ENCODE measurements around the gene TCF12.
A peak's percentile ranks its signal among the peaks of the same experiment; 100 is the strongest.

The TCF12 gene

DNA sequence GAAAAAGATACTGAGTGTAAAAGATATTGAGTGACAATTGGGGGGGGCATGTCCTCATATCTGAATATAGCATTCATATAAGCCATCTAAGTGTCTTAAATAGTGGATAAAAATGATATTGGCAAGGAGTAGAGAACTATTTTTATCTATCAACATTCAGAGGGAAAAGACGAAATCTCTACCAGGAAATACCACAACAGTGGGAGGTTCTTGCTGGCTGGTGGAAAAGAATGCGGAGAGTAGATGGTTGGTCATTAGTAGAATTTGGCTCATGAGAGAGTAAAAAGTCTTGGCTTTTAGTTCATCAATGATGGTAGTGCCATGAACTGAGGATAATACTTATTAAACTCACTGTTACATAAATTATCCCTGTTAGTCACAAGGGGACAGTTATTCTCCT lies 4.8 kb upstream of the TCF12 start:
- no peak for TF ChIP-seq CEBPB (IDR thresholded peaks at IDR 0.05)
- no peak for TF ChIP-seq YY1 (IDR thresholded peaks at IDR 0.05; ENCODE audit: low read depth)
- TF ChIP-seq, protein P1, sequence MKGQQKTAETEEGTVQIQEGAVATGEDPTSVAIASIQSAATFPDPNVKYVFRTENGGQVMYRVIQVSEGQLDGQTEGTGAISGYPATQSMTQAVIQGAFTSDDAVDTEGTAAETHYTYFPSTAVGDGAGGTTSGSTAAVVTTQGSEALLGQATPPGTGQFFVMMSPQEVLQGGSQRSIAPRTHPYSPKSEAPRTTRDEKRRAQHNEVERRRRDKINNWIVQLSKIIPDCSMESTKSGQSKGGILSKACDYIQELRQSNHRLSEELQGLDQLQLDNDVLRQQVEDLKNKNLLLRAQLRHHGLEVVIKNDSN (IDR thresholded peaks at IDR 0.05), result no peak
- TF ChIP-seq TAF1 (IDR thresholded peaks at IDR 0.05; ENCODE audit: low read depth), result no peak
- TF ChIP-seq ZBTB7A (IDR thresholded peaks at IDR 0.05; ENCODE audit: low read depth), result no peak
- TF ChIP-seq TEAD4 (IDR thresholded peaks at IDR 0.05), result no peak
- TF ChIP-seq, protein P2, sequence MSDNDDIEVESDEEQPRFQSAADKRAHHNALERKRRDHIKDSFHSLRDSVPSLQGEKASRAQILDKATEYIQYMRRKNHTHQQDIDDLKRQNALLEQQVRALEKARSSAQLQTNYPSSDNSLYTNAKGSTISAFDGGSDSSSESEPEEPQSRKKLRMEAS (IDR thresholded peaks at IDR 0.05), result no peak
- no peak for TF ChIP-seq EGR1 (IDR thresholded peaks at IDR 0.05)

DNA sequence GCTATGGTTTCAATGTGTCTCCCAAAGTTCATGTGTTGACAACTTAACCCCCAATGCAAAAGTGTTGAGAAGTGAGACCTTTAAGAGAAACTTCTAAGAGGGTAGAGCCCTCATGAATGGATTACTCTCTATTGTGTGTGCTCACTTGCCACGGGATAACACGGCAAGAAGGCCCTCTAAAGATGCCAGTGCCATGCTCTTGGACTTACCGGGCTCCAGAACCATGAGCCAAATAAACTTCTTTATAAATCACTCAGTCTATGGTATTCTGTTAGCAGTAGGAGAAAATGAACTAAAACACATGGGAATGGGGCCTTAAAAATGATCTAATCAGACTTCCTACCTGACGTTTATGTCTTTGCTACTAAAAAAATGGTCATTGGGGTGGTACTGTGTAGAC lies 2.6 kb upstream of the TCF12 start:
- TF ChIP-seq CEBPB (IDR thresholded peaks at IDR 0.05) (no peak), RAD21 (IDR thresholded peaks at IDR 0.05; ENCODE audit: low read depth) (no peak), EGR1 (IDR thresholded peaks at IDR 0.05) (no peak)
- TF ChIP-seq, protein P1 (IDR thresholded peaks at IDR 0.05), result no peak
- TF ChIP-seq, protein P2 (IDR thresholded peaks at IDR 0.05), result no peak

DNA sequence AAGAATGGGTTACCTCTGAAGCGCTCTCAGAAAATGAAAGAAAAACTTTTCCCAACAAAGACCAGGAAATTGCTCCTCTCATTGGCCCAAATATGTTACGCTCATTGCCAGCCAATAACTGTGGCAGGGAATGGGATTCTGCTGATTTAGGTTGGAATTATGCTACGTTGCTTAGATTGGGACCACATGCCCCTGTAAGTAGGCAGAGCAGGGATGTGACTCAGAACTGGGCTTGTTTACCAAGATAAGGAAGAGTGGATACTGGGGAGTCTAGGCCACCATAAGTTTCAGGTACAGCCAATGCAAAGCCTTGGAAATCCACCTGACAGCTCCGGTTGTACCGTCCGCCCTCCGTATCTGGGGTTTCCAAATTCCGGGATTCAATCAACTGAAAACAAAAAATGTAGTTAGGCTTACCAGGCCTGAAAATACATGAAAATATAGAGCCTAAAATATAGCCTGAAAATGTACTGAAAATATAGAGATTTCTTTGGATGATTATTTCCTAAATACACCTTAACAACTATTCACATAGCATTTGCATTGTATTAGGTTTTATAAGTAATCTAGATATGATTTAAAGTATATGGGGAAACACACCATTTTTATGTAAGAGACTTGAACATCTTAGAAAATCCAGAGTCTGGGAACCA lies 1.5 kb upstream of the TCF12 start:
- TF ChIP-seq CREB1 (IDR thresholded peaks at IDR 0.05; ENCODE audit: low read depth), result no peak
- no peak for TF ChIP-seq EGR1 (IDR thresholded peaks at IDR 0.05)
- TF ChIP-seq RAD21 (IDR thresholded peaks at IDR 0.05; ENCODE audit: low read depth), result no peak
- TF ChIP-seq NFIC (IDR thresholded peaks at IDR 0.05), result no peak
- no peak for TF ChIP-seq TEAD4 (IDR thresholded peaks at IDR 0.05)

DNA sequence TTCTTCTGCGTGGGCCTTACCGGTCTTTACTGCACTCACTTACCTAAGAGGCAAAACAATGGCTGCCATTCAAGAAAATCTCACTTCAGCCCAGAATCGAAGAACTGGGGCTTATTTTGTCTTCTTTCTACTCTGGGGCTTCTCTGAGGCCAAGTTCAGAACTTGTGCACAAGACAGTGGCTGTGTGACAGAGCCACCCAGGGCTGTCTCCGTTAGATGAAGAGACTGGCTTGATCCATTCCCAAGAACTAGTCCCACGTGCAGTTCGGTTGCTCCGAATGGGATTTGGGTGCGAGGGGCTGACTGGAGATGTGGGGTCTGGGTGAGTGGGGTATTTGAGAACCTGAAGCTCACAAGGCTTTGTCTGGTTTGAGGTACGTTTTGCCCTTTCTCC lies 795 bp upstream of the TCF12 start:
- TF ChIP-seq TAF1 (IDR thresholded peaks at IDR 0.05; ENCODE audit: low read depth), result no peak
- no peak for TF ChIP-seq TEAD4 (IDR thresholded peaks at IDR 0.05)
- no peak for TF ChIP-seq CREB1 (IDR thresholded peaks at IDR 0.05; ENCODE audit: low read depth)

DNA sequence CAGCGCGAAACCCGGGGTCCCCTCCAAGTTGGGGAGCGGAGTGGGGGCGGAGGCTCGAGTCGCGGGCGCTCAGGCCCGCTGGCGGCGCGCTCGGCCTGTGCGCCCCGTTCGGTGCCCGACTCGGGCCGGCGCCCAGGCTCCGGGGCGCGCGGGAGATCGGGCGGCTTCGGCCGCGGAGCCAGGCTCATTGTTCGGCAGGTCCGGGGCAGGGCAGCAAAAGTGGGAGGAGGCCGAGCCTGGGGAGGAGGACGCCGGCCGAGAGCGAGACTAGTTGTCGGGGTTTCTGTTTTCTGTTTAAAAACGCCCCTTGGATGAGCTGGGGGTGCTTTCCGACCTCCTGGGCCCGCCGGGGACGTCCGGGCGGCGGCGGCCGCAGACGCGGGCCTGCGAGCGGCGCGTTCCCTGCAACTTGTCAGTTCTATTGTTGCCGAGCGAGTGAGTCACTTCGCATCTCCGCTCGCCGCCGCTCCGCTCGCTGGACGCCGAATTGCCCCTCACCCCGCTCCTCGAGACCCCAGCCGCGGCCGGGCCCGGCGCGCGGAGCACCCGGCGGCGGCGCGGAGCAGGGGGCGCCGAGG lies 676 bp downstream of the TCF12 start:
- TF ChIP-seq TEAD4 (IDR thresholded peaks at IDR 0.05), result no peak
- TF ChIP-seq TAF1 (IDR thresholded peaks at IDR 0.05; ENCODE audit: low read depth), result peak; percentile 35; the same call in 1 of the 2 replicates
- TF ChIP-seq CEBPB (IDR thresholded peaks at IDR 0.05), result no peak

DNA sequence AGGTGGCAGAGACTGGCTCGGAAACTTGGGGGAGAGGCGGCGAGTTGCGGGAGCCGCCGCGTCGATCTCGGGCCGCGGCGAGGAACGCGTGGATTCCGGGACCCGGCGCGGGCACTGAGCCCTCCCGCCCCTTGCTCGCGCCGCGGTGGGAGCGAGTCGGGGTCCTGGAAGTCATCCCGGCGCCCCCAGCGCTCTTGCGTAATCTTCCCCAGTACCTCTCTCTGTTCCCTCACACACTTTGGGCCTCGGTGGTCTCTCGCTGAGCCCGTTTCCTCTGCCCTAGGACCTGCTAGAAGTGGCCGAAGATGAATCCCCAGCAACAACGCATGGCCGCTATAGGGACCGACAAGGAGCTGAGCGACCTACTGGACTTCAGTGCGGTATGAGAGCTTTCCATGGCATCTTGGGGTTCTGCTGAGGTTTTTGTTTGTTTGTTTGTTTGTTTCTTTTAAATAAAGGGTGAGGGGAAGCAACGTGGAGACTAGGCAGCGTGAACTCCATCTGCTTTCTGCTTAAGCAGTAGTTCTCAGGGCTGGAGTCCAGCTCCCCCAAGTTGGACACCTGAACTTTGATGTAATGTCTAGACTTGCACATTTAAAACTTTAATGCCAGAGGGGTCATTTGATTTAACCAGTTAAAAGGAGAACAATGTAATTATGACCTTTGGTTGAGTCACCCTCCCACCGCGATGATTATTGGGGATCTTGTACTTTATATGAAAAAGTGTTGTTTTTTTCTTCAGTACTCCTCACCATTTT lies 1.3 kb downstream of the TCF12 start:
- TF ChIP-seq NFIC (IDR thresholded peaks at IDR 0.05) (no peak), CEBPB (IDR thresholded peaks at IDR 0.05) (peak; percentile 62; the same call in 1 of the 2 replicates), ZBTB7A (IDR thresholded peaks at IDR 0.05; ENCODE audit: low read depth) (0 out of 2 replicates have a peak, but pooled peaks have one; percentile 41)

DNA sequence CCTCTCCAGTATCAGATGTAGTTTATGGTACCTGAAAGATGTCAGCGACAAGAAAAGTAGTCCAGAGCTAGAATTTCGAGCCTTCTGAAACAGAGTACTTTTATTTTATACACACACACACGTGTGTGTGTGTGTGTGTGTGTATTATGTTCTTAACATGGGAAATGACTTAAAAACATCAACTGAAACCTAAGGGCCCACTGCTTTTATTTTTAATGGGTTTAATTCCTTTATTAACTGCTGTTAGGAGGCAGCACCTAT lies 1.9 kb downstream of the TCF12 start:
- TF ChIP-seq NFIC (IDR thresholded peaks at IDR 0.05) (no peak), TCF12 (IDR thresholded peaks at IDR 0.05; ENCODE audit: low read depth) (no peak), EP300 (IDR thresholded peaks at IDR 0.05; ENCODE audit: borderline replicate concordance) (no peak), CREB1 (IDR thresholded peaks at IDR 0.05; ENCODE audit: low read depth) (no peak), TAF1 (IDR thresholded peaks at IDR 0.05; ENCODE audit: low read depth) (no peak), CEBPB (IDR thresholded peaks at IDR 0.05) (no peak), FOXM1 (IDR thresholded peaks at IDR 0.05; ENCODE audit: borderline replicate concordance, low read depth) (no peak), YY1 (IDR thresholded peaks at IDR 0.05; ENCODE audit: low read depth) (no peak), EGR1 (IDR thresholded peaks at IDR 0.05) (no peak), TEAD4 (IDR thresholded peaks at IDR 0.05) (no peak), RAD21 (IDR thresholded peaks at IDR 0.05; ENCODE audit: low read depth) (no peak), ZBTB7A (IDR thresholded peaks at IDR 0.05; ENCODE audit: low read depth) (no peak)
- TF ChIP-seq, protein P3, sequence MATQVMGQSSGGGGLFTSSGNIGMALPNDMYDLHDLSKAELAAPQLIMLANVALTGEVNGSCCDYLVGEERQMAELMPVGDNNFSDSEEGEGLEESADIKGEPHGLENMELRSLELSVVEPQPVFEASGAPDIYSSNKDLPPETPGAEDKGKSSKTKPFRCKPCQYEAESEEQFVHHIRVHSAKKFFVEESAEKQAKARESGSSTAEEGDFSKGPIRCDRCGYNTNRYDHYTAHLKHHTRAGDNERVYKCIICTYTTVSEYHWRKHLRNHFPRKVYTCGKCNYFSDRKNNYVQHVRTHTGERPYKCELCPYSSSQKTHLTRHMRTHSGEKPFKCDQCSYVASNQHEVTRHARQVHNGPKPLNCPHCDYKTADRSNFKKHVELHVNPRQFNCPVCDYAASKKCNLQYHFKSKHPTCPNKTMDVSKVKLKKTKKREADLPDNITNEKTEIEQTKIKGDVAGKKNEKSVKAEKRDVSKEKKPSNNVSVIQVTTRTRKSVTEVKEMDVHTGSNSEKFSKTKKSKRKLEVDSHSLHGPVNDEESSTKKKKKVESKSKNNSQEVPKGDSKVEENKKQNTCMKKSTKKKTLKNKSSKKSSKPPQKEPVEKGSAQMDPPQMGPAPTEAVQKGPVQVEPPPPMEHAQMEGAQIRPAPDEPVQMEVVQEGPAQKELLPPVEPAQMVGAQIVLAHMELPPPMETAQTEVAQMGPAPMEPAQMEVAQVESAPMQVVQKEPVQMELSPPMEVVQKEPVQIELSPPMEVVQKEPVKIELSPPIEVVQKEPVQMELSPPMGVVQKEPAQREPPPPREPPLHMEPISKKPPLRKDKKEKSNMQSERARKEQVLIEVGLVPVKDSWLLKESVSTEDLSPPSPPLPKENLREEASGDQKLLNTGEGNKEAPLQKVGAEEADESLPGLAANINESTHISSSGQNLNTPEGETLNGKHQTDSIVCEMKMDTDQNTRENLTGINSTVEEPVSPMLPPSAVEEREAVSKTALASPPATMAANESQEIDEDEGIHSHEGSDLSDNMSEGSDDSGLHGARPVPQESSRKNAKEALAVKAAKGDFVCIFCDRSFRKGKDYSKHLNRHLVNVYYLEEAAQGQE (IDR thresholded peaks at IDR 0.05; ENCODE audit: low read depth), result no peak
- TF ChIP-seq, protein P2 (IDR thresholded peaks at IDR 0.05), result no peak
- TF ChIP-seq, protein P1 (IDR thresholded peaks at IDR 0.05), result no peak
